CD4-positive, alpha-beta T cell (primary cell): ENCODE data around the gene DHX32. TPM values are rescaled to one million over a fixed set of nuclear protein-coding genes. Genes with fewer than 3 reads are reported as not detected.

Experiments
- ATAC-seq: fragments of 200-7000 bp; cut with Tn5 transposase; one replicate; pipeline ENCODE4 v1.10.0; 2022; ENCODE audit warnings: mild to moderate bottlenecking; ENCODE audit not compliant: poor library complexity
- CTCF ChIA-PET: fragments of 350-600 bp; sonication (Branson Sonifier 250); formaldehyde crosslinking; loops from one replicate; lab custom pipeline; 2021; ENCODE audit warnings: antibody characterized with exemption, inconsistent platforms; lab: Charles Lee
- POLR2A ChIA-PET: fragments of 350-600 bp; sonication (Branson Sonifier 250); formaldehyde crosslinking; loops from one replicate; lab custom pipeline; 2021; ENCODE audit warnings: antibody characterized with exemption, inconsistent platforms; lab: Charles Lee
- DNase-seq, 14 experiments: peaks; one replicate each; pipeline ENCODE4 v3.0.0-alpha.2; 2013 to 2020; ENCODE audit warnings: mixed read lengths in 2 of 14
- H3K27ac ChIP-seq, 2 donors: one replicate each; pipeline versions ENCODE4 v1.5.1 to v1.7.0; 2013; ENCODE audit warnings: low read length in 2 of 2, low read depth in 1 of 2, mild to moderate bottlenecking in 1 of 2
- H3K27me3 ChIP-seq, 2 experiments: 1 replicate in 1 of 2; 2 replicates in 1 of 2; pipeline versions ENCODE4 v1.6.1 to v1.7.0; 2013; ENCODE audit warnings: low read length in 2 of 2, control low read depth in 1 of 2, mild to moderate bottlenecking in 1 of 2, moderate library complexity in 1 of 2; ENCODE audit not compliant: insufficient read depth in 2 of 2, control insufficient read depth in 1 of 2
- H3K36me3 ChIP-seq: one replicate; pipeline ENCODE4 v1.6.1; 2013; ENCODE audit warnings: low read length, control low read depth; ENCODE audit not compliant: insufficient read depth
- H3K4me1 ChIP-seq: one replicate; pipeline ENCODE4 v1.6.1; 2013; ENCODE audit warnings: low read length, control low read depth; ENCODE audit not compliant: insufficient read depth
- H3K4me3 ChIP-seq: one replicate; pipeline ENCODE4 v1.5.1; 2013; ENCODE audit warnings: mild to moderate bottlenecking, low read length, moderate library complexity
- H3K9me3 ChIP-seq, 2 experiments: 1 replicate in 1 of 2; 2 replicates in 1 of 2; pipeline versions ENCODE4 v1.6.1 to v1.7.0; 2013; ENCODE audit warnings: low read length in 2 of 2, mild to moderate bottlenecking in 2 of 2, control low read depth in 1 of 2, moderate library complexity in 1 of 2; ENCODE audit not compliant: control insufficient read depth in 1 of 2, insufficient read depth in 1 of 2
- H3K27ac Mint-ChIP-seq: one replicate; pipeline ENCODE4 v1.8.0; 2020; ENCODE audit warnings: mixed read lengths
- H3K27me3 Mint-ChIP-seq: one replicate; pipeline ENCODE4 v1.8.0; 2021; ENCODE audit warnings: mixed read lengths
- H3K36me3 Mint-ChIP-seq: one replicate; pipeline ENCODE4 v1.8.0; 2021; ENCODE audit warnings: low read depth, mixed read lengths
- H3K4me1 Mint-ChIP-seq: one replicate; pipeline ENCODE4 v1.8.0; 2021; ENCODE audit warnings: low read depth, mixed read lengths
- H3K4me3 Mint-ChIP-seq: one replicate; pipeline ENCODE4 v1.8.0; 2020; ENCODE audit warnings: mild to moderate bottlenecking, mixed read lengths
- H3K9me3 Mint-ChIP-seq: one replicate; pipeline ENCODE4 v1.8.0; 2020; ENCODE audit warnings: mixed read lengths
- CTCF ChIP-seq: fragments of 200-600 bp; IDR thresholded peaks from one replicate; pipeline ENCODE4 v1.8.0; 2022; ENCODE audit warnings: antibody characterized with exemption, mild to moderate bottlenecking
- intact Hi-C, 2 experiments: fragments of 100-400 bp; cut with DNase I in 1 of 2; cut with micrococcal nuclease in 1 of 2; formaldehyde crosslinking; loops; one replicate each; pipeline versions ENCODE4 v1.15.1 to v1.9.0; 2023 to 2025; cut with DNase I, micrococcal nuclease
- total RNA-seq, 174 experiments: library from RNA in 2 of 174; stranded (reverse) in 2 of 174; gene quantifications; one replicate each; pipeline ENCODE4 v1.2.3 and lab custom pipeline; 2021 to 2026

Gene DHX32
- total RNA-seq, 2 experiments from 2014 or later: 1.3 to 1.7 TPM

- Mint-ChIP-seq H3K27ac (no peak overlapping the region), H3K4me3 (no peak overlapping the region), H3K4me1 (no peaks in the 10 kb centered on the region), H3K27me3 (no peaks in the 10 kb centered on the region), H3K36me3 (peaks cover 18% of the 10 kb centered on the region), H3K9me3 (peaks cover 3% of the 10 kb centered on the region)
- no peak for DNase-seq
- Histone ChIP-seq H3K9me3 (peaks cover 4 to 7% of the 10 kb centered on the region in 2 experiments), H3K4me1 (no peaks in the 10 kb centered on the region), H3K36me3 (no peaks in the 10 kb centered on the region), H3K27me3 (no peaks in the 10 kb centered on the region), H3K4me3 (no peak overlapping the region), H3K27ac (no peak overlapping the region)
- intact Hi-C loops: no loop called here
- ChIA-PET CTCF (no interaction called here), POLR2A (no interaction called here)
- no peak for TF ChIP-seq CTCF
- ATAC-seq: no peak
These were observed 373 bp downstream of the DHX32 start for GRCh38 chr10:125880719-125881118.

- TF ChIP-seq CTCF: no peak
- Histone ChIP-seq H3K36me3 (no peaks in the 10 kb centered on the region), H3K27ac (no peak overlapping the region), H3K4me1 (no peaks in the 10 kb centered on the region), H3K27me3 (no peaks in the 10 kb centered on the region), H3K9me3 (peaks cover 4 to 7% of the 10 kb centered on the region in 2 experiments), H3K4me3 (no peak overlapping the region)
- ChIA-PET CTCF (no interaction called here), POLR2A (no interaction called here)
- DNase-seq (no peak), ATAC-seq (no peak)
- no peaks in the 10 kb centered on the region for H3K27me3 Mint-ChIP-seq
- no peak overlapping the region for H3K27ac Mint-ChIP-seq
- no peak overlapping the region for H3K4me3 Mint-ChIP-seq
- peaks cover 3% of the 10 kb centered on the region for H3K9me3 Mint-ChIP-seq
- no peaks in the 10 kb centered on the region for H3K4me1 Mint-ChIP-seq
- H3K36me3 Mint-ChIP-seq: peaks cover 24% of the 10 kb centered on the region
- intact Hi-C loops: no loop called here
These were observed 1.9 kb downstream of the DHX32 start for GRCh38 chr10:125878957-125879835.

- ChIA-PET CTCF (no interaction called here), POLR2A (no interaction called here)
- Mint-ChIP-seq H3K9me3 (peaks cover 3% of the 10 kb centered on the region), H3K36me3 (peaks cover 10% of the 10 kb centered on the region), H3K4me1 (no peaks in the 10 kb centered on the region), H3K27me3 (no peaks in the 10 kb centered on the region), H3K27ac (no peak overlapping the region), H3K4me3 (no peak overlapping the region)
- no peaks in the 10 kb centered on the region for H3K27me3 ChIP-seq
- peaks cover 0 to 6% of the 10 kb centered on the region in 2 experiments for H3K9me3 ChIP-seq
- no peak overlapping the region for H3K27ac ChIP-seq
- TF ChIP-seq CTCF: no peak
- ATAC-seq: no peak
- no peak overlapping the region for H3K4me3 ChIP-seq
- peaks cover 6% of the 10 kb centered on the region for H3K36me3 ChIP-seq
- no peaks in the 10 kb centered on the region for H3K4me1 ChIP-seq
- no peak for DNase-seq
- intact Hi-C loops: no loop called here
These were observed 9.8 kb downstream of the DHX32 start for GRCh38 chr10:125871338-125871737.
